WTC11 (cell line): ENCODE data around the gene GRM5. TPM values are rescaled to one million over a fixed set of nuclear protein-coding genes. Genes with fewer than 3 reads are reported as not detected.
"Not testable (repeated sequence)": the region's sequence is repeated elsewhere in the genome, so short reads cannot be mapped to it uniquely, and the experiment has no call there.

Source experiments
- ATAC-seq: fragments of 200-7000 bp; cut with Tn5 transposase; 2 replicates; pipeline ENCODE4 v1.10.0; 2021; ENCODE audit warnings: mild to moderate bottlenecking, moderate library complexity
- CTCF ChIA-PET: fragments of 300-600 bp; sonication (Branson Sonifier 250); formaldehyde crosslinking; loops from one replicate; lab custom pipeline; 2021; ENCODE audit warnings: antibody characterized with exemption; lab: Charles Lee
- POLR2A ChIA-PET: fragments of 350-600 bp; sonication (Branson Sonifier 250); formaldehyde crosslinking; loops from one replicate; lab custom pipeline; 2021; ENCODE audit warnings: antibody characterized with exemption; lab: Charles Lee
- DNase-seq: peaks from one replicate; pipeline ENCODE4 v3.0.0; 2021; ENCODE audit warnings: low spot score
- H3K27ac Mint-ChIP-seq: 2 replicates; pipeline ENCODE4 v1.8.0; 2021; ENCODE audit warnings: mixed read lengths
- H3K27me3 Mint-ChIP-seq: 2 replicates; pipeline ENCODE4 v1.8.0; 2021; ENCODE audit warnings: low read depth, mild to moderate bottlenecking, moderate library complexity, mixed read lengths
- H3K36me3 Mint-ChIP-seq: 2 replicates; pipeline ENCODE4 v1.8.0; 2021; ENCODE audit warnings: mixed read lengths
- H3K4me1 Mint-ChIP-seq: 2 replicates; pipeline ENCODE4 v1.8.0; 2022; ENCODE audit warnings: mixed read lengths
- H3K4me3 Mint-ChIP-seq: 2 replicates; pipeline ENCODE4 v1.8.0; 2021; ENCODE audit warnings: mild to moderate bottlenecking, moderate library complexity, mixed read lengths
- H3K9me3 Mint-ChIP-seq: 2 replicates; pipeline ENCODE4 v1.8.0; 2021; ENCODE audit warnings: mixed read lengths
- CTCF ChIP-seq: fragments of 200-600 bp; IDR thresholded peaks from 2 replicates; pipeline ENCODE4 v1.8.0; 2022; ENCODE audit warnings: antibody characterized with exemption
- EMX1 ChIP-seq: fragments of 250-450 bp; sonication (Bioruptor Pico); IDR thresholded peaks from 2 replicates; pipeline ENCODE4 v1.8.0; 2021; ENCODE audit warnings: mild to moderate bottlenecking
- IRF2 ChIP-seq: sonication (generic); formaldehyde crosslinking; IDR thresholded peaks from 2 replicates; pipeline ENCODE4 v1.8.0; 2022; ENCODE audit warnings: low read depth, missing genetic modification reagents, borderline replicate concordance
- JUN ChIP-seq: sonication (generic); formaldehyde crosslinking; IDR thresholded peaks from 2 replicates; pipeline ENCODE4 v1.8.0; 2023; ENCODE audit warnings: mild to moderate bottlenecking, missing genetic modification reagents
- MYBL2 ChIP-seq: sonication (generic); formaldehyde crosslinking; IDR thresholded peaks from 2 replicates; pipeline ENCODE4 v1.8.1; 2023; ENCODE audit warnings: mild to moderate bottlenecking, moderate library complexity, missing genetic modification reagents
- NFE2L1 ChIP-seq: sonication (generic); formaldehyde crosslinking; IDR thresholded peaks from 2 replicates; pipeline ENCODE4 v1.8.1; 2023; ENCODE audit warnings: missing genetic modification reagents
- NFYB ChIP-seq: sonication (generic); formaldehyde crosslinking; conservative IDR thresholded peaks from 2 replicates; pipeline ENCODE4 v1.8.0; 2022; ENCODE audit warnings: low read depth, missing genetic modification reagents
- NR1H2 ChIP-seq: sonication (generic); formaldehyde crosslinking; IDR thresholded peaks from 2 replicates; pipeline ENCODE4 v1.9.0; 2021; ENCODE audit warnings: mild to moderate bottlenecking, moderate library complexity, missing genetic modification reagents
- PREB ChIP-seq: sonication (generic); formaldehyde crosslinking; IDR thresholded peaks from 2 replicates; pipeline ENCODE4 v1.8.1; 2022; ENCODE audit warnings: mild to moderate bottlenecking, missing genetic modification reagents, moderate library complexity, borderline replicate concordance
- SP1 ChIP-seq: sonication (generic); formaldehyde crosslinking; conservative IDR thresholded peaks from 2 replicates; pipeline ENCODE4 v1.8.1; 2022; ENCODE audit warnings: missing genetic modification reagents
- TCF7 ChIP-seq: sonication (generic); formaldehyde crosslinking; IDR thresholded peaks from 2 replicates; pipeline ENCODE4 v1.8.0; 2022; ENCODE audit warnings: mild to moderate bottlenecking, low read depth, missing genetic modification reagents, moderate library complexity
- ZNF219 ChIP-seq: sonication (generic); formaldehyde crosslinking; IDR thresholded peaks from 2 replicates; pipeline ENCODE4 v1.8.0; 2023; ENCODE audit warnings: missing genetic modification reagents, mild to moderate bottlenecking, borderline replicate concordance
- ZNF232 ChIP-seq: sonication (generic); formaldehyde crosslinking; IDR thresholded peaks from 2 replicates; pipeline ENCODE4 v1.8.0; 2022; ENCODE audit warnings: mild to moderate bottlenecking, missing genetic modification reagents
- ZNF317 ChIP-seq: sonication (generic); formaldehyde crosslinking; IDR thresholded peaks from 2 replicates; pipeline ENCODE4 v1.8.1; 2023; ENCODE audit warnings: low read depth, mild to moderate bottlenecking, moderate library complexity, missing genetic modification reagents, borderline replicate concordance
- ZSCAN18 ChIP-seq: fragments of 250-450 bp; sonication (Bioruptor Pico); IDR thresholded peaks from 2 replicates; pipeline ENCODE4 v2.1.2; 2022; ENCODE audit warnings: mild to moderate bottlenecking, moderate library complexity
- total RNA-seq: library from RNA; stranded (reverse); gene quantifications from 3 replicates; pipeline ENCODE4 v1.2.3, GENCODE V29; 2021
- TF ChIP-seq, protein P1 (sequence below): sonication (generic); formaldehyde crosslinking; IDR thresholded peaks from 2 replicates; pipeline ENCODE4 v1.8.1; 2023; ENCODE audit warnings: mild to moderate bottlenecking, moderate library complexity, missing genetic modification reagents
- TF ChIP-seq, protein P2 (sequence below): sonication (generic); formaldehyde crosslinking; IDR thresholded peaks from 2 replicates; pipeline ENCODE4 v1.8.1; 2022; ENCODE audit warnings: low read depth, missing genetic modification reagents, borderline replicate concordance
- TF ChIP-seq, protein P3 (sequence below): sonication (generic); formaldehyde crosslinking; IDR thresholded peaks from 2 replicates; pipeline ENCODE4 v1.8.0; 2023; ENCODE audit warnings: missing genetic modification reagents, mild to moderate bottlenecking, borderline replicate concordance
- TF ChIP-seq, protein P4 (sequence below): fragments of 250-450 bp; sonication (Bioruptor Pico); IDR thresholded peaks from 2 replicates; pipeline ENCODE4 v1.8.0; 2021; ENCODE audit warnings: mild to moderate bottlenecking

GRM5 gene
- total RNA-seq, 1 experiment from 2014 or later = 0.13 TPM

- POLR2A ChIA-PET = no interaction called here
- TF ChIP-seq SP1 (CRISPR knock-in tag) = no peak
- TF ChIP-seq, protein P1, sequence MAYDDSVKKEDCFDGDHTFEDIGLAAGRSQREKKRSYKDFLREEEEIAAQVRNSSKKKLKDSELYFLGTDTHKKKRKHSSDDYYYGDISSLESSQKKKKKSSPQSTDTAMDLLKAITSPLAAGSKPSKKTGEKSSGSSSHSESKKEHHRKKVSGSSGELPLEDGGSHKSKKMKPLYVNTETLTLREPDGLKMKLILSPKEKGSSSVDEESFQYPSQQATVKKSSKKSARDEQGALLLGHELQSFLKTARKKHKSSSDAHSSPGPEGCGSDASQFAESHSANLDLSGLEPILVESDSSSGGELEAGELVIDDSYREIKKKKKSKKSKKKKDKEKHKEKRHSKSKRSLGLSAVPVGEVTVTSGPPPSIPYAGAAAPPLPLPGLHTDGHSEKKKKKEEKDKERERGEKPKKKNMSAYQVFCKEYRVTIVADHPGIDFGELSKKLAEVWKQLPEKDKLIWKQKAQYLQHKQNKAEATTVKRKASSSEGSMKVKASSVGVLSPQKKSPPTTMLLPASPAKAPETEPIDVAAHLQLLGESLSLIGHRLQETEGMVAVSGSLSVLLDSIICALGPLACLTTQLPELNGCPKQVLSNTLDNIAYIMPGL (CRISPR knock-in tag) = no peak
- no peak for TF ChIP-seq EMX1 (CRISPR knock-in tag)
- no peak for TF ChIP-seq ZSCAN18
- TF ChIP-seq ZNF317 (CRISPR knock-in tag) = no peak
- TF ChIP-seq, protein P2, sequence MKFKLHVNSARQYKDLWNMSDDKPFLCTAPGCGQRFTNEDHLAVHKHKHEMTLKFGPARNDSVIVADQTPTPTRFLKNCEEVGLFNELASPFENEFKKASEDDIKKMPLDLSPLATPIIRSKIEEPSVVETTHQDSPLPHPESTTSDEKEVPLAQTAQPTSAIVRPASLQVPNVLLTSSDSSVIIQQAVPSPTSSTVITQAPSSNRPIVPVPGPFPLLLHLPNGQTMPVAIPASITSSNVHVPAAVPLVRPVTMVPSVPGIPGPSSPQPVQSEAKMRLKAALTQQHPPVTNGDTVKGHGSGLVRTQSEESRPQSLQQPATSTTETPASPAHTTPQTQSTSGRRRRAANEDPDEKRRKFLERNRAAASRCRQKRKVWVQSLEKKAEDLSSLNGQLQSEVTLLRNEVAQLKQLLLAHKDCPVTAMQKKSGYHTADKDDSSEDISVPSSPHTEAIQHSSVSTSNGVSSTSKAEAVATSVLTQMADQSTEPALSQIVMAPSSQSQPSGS (CRISPR knock-in tag) = no peak
- no peak for TF ChIP-seq ZNF219 (CRISPR knock-in tag)
- no peak for TF ChIP-seq NFE2L1 (CRISPR knock-in tag)
- no peak for TF ChIP-seq ZNF232 (CRISPR knock-in tag)
- TF ChIP-seq, protein P3, sequence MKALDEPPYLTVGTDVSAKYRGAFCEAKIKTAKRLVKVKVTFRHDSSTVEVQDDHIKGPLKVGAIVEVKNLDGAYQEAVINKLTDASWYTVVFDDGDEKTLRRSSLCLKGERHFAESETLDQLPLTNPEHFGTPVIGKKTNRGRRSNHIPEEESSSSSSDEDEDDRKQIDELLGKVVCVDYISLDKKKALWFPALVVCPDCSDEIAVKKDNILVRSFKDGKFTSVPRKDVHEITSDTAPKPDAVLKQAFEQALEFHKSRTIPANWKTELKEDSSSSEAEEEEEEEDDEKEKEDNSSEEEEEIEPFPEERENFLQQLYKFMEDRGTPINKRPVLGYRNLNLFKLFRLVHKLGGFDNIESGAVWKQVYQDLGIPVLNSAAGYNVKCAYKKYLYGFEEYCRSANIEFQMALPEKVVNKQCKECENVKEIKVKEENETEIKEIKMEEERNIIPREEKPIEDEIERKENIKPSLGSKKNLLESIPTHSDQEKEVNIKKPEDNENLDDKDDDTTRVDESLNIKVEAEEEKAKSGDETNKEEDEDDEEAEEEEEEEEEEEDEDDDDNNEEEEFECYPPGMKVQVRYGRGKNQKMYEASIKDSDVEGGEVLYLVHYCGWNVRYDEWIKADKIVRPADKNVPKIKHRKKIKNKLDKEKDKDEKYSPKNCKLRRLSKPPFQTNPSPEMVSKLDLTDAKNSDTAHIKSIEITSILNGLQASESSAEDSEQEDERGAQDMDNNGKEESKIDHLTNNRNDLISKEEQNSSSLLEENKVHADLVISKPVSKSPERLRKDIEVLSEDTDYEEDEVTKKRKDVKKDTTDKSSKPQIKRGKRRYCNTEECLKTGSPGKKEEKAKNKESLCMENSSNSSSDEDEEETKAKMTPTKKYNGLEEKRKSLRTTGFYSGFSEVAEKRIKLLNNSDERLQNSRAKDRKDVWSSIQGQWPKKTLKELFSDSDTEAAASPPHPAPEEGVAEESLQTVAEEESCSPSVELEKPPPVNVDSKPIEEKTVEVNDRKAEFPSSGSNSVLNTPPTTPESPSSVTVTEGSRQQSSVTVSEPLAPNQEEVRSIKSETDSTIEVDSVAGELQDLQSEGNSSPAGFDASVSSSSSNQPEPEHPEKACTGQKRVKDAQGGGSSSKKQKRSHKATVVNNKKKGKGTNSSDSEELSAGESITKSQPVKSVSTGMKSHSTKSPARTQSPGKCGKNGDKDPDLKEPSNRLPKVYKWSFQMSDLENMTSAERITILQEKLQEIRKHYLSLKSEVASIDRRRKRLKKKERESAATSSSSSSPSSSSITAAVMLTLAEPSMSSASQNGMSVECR (CRISPR knock-in tag) = no peak
- TF ChIP-seq, protein P4, sequence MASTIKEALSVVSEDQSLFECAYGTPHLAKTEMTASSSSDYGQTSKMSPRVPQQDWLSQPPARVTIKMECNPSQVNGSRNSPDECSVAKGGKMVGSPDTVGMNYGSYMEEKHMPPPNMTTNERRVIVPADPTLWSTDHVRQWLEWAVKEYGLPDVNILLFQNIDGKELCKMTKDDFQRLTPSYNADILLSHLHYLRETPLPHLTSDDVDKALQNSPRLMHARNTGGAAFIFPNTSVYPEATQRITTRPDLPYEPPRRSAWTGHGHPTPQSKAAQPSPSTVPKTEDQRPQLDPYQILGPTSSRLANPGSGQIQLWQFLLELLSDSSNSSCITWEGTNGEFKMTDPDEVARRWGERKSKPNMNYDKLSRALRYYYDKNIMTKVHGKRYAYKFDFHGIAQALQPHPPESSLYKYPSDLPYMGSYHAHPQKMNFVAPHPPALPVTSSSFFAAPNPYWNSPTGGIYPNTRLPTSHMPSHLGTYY (CRISPR knock-in tag) = no peak
- no peak for TF ChIP-seq TCF7 (CRISPR knock-in tag)
- TF ChIP-seq JUN (CRISPR knock-in tag) = no peak
- TF ChIP-seq PREB = no peak
- no peak for TF ChIP-seq NFYB (CRISPR knock-in tag)
- no peak for TF ChIP-seq IRF2
- TF ChIP-seq MYBL2 = no peak
- TF ChIP-seq CTCF = no peak
- TF ChIP-seq NR1H2 (CRISPR knock-in tag) = no peak
- DNase-seq (no peak), ATAC-seq (no peak)
- Mint-ChIP-seq H3K9me3 (peaks cover 42% of the 10 kb centered on the region), H3K27me3 (no peaks in the 10 kb centered on the region; the same call in 1 of the 2 replicates), H3K27ac (no peak overlapping the region), H3K36me3 (peaks cover 24% of the 10 kb centered on the region), H3K4me1 (no peaks in the 10 kb centered on the region), H3K4me3 (no peak overlapping the region)
- CTCF ChIA-PET = no interaction called here
These were observed 601.3 kb downstream of the GRM5 start for GRCh38 chr11:88464528-88464927.

DNA sequence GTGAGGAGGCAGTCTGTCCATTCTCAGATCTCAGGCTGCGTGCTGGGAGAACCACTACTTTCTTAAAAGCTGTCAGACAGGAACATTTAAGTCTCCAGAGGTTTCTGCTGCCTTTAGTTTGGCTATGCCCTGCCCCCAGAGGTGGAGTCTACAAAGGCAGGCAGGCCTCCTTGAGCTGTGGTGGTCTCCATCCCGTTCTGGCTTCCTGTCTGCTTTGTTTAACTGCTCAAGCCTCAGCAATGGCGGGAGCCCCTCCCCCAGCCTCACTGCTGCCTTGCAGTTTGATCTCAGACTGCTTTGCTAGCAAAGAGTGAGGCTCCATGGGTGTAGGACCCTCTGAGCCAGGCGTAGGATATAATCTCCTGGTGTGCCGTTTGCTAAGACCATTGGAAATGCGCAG, 602.5 kb downstream of the GRM5 start:
- H3K4me3 Mint-ChIP-seq, H3K27me3 Mint-ChIP-seq, H3K4me1 Mint-ChIP-seq, POLR2A ChIA-PET, ATAC-seq, DNase-seq, H3K27ac Mint-ChIP-seq: not testable (repeated sequence)
- peaks cover 29% of the 10 kb centered on the region for H3K36me3 Mint-ChIP-seq
- CTCF ChIA-PET = interaction anchor here (0.9 kb wide), 1 partner anchor 22 kb away, joined by 3 read pairs; no protein-coding TSS in a partner anchor
- H3K9me3 Mint-ChIP-seq = peaks cover 52% of the 10 kb centered on the region

DNA sequence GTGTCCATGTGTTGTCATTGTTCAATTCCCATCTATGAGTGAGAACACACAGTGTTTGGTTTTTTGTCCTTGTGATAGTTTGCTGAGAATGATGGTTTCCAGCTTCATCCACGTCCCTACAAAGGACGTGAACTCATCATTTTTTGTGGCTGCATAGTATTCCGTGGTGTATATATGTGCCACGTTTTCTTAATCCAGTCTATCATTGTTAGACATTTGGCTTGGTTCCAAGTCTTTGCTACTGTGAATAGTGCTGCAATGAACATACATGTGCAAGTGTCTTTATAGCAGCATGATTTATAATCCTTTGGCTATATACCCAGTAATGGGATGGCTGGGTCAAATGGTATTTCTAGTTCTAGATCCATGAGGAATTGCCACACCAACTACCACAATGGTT, 607.7 kb downstream of the GRM5 start:
- DNase-seq, H3K4me3 Mint-ChIP-seq, POLR2A ChIA-PET, CTCF ChIA-PET, H3K27ac Mint-ChIP-seq, H3K27me3 Mint-ChIP-seq, ATAC-seq: not testable (repeated sequence)
- Mint-ChIP-seq H3K9me3 (peaks cover 37% of the 10 kb centered on the region), H3K4me1 (peaks cover 12% of the 10 kb centered on the region), H3K36me3 (peaks cover 19% of the 10 kb centered on the region)
